ENCODE results near the gene TP63.
A peak's percentile ranks its signal among the peaks of the same experiment; 100 is the strongest.
"Not testable (repeated sequence)": the region's sequence is repeated elsewhere in the genome, so short reads cannot be mapped to it uniquely, and the experiment has no call there.

The TP63 gene

GRCh38 chr3:189664311-189664710 is 33.1 kb downstream of the TP63 start:
- peaks cover 12% of the 10 kb centered on the region; the same call in 1 of the 2 replicates for H3K79me2 ChIP-seq (ENCODE audit: insufficient read depth, low read length)
- H3K9me2 ChIP-seq (ENCODE audit: low read depth, low read length): no peaks in the 10 kb centered on the region
- no peaks in the 10 kb centered on the region for H3F3A ChIP-seq (ENCODE audit: insufficient read depth, low read length)
- H3K27me3 ChIP-seq (ENCODE audit: insufficient read depth, low read length): no peaks in the 10 kb centered on the region
- H3K36me3 ChIP-seq (ENCODE audit: insufficient read depth, low read length): no peaks in the 10 kb centered on the region
- H3K4me3 ChIP-seq (ENCODE audit: low read depth, low read length, poor library complexity, severe bottlenecking): no peak overlapping the region
- H2AFZ ChIP-seq (ENCODE audit: low read length): no peak overlapping the region
- H4K20me1 ChIP-seq (ENCODE audit: insufficient read depth, low read length): no peaks in the 10 kb centered on the region
- H3K9me3 ChIP-seq (ENCODE audit: low read length): no peaks in the 10 kb centered on the region
- no peak overlapping the region for H3K27ac ChIP-seq (ENCODE audit: low read depth, low read length, poor library complexity, severe bottlenecking)
- H3K9ac ChIP-seq (ENCODE audit: low read length): no peak overlapping the region
- no peak overlapping the region for H3K4me2 ChIP-seq (ENCODE audit: low read length)
- no peak for TF ChIP-seq CTCF (IDR thresholded peaks at IDR 0.05; ENCODE audit: low read length)
- TF ChIP-seq EZH2 (IDR thresholded peaks at IDR 0.05; ENCODE audit: borderline replicate concordance, low read length): no peak
- peaks cover 19% of the 10 kb centered on the region for H3K4me1 ChIP-seq (ENCODE audit: insufficient read depth, low read length, severe bottlenecking)

GRCh38 chr3:189672346-189672745 is 41.2 kb downstream of the TP63 start:
- H3K4me1 ChIP-seq (ENCODE audit: insufficient read depth, low read length, severe bottlenecking): peaks cover 26% of the 10 kb centered on the region
- not testable (repeated sequence) for H3K4me3 ChIP-seq (ENCODE audit: low read depth, low read length, poor library complexity, severe bottlenecking); H3K27ac ChIP-seq (ENCODE audit: low read depth, low read length, poor library complexity, severe bottlenecking); H4K20me1 ChIP-seq (ENCODE audit: insufficient read depth, low read length); H3F3A ChIP-seq (ENCODE audit: insufficient read depth, low read length); H3K36me3 ChIP-seq (ENCODE audit: insufficient read depth, low read length); H3K9me2 ChIP-seq (ENCODE audit: low read depth, low read length); H3K4me2 ChIP-seq (ENCODE audit: low read length); H2AFZ ChIP-seq (ENCODE audit: low read length); H3K9ac ChIP-seq (ENCODE audit: low read length); H3K27me3 ChIP-seq (ENCODE audit: insufficient read depth, low read length); H3K79me2 ChIP-seq (ENCODE audit: insufficient read depth, low read length); H3K9me3 ChIP-seq (ENCODE audit: low read length)

- no peaks in the 10 kb centered on the region for H3K9me2 ChIP-seq (ENCODE audit: low read depth, low read length)
- no peak for TF ChIP-seq CTCF (IDR thresholded peaks at IDR 0.05; ENCODE audit: low read length)
- TF ChIP-seq EZH2 (IDR thresholded peaks at IDR 0.05; ENCODE audit: borderline replicate concordance, low read length): no peak
- no peaks in the 10 kb centered on the region for H3K27me3 ChIP-seq (ENCODE audit: insufficient read depth, low read length)
- no peak overlapping the region for H3K4me3 ChIP-seq (ENCODE audit: low read depth, low read length, poor library complexity, severe bottlenecking)
- peaks cover 38% of the 10 kb centered on the region for H3K4me1 ChIP-seq (ENCODE audit: insufficient read depth, low read length, severe bottlenecking)
- no peak overlapping the region for H2AFZ ChIP-seq (ENCODE audit: low read length)
- no peaks in the 10 kb centered on the region for H3K36me3 ChIP-seq (ENCODE audit: insufficient read depth, low read length)
- H3K27ac ChIP-seq (ENCODE audit: low read depth, low read length, poor library complexity, severe bottlenecking): no peak overlapping the region
- H3F3A ChIP-seq (ENCODE audit: insufficient read depth, low read length): no peaks in the 10 kb centered on the region
- no peaks in the 10 kb centered on the region for H4K20me1 ChIP-seq (ENCODE audit: insufficient read depth, low read length)
- no peaks in the 10 kb centered on the region for H3K9me3 ChIP-seq (ENCODE audit: low read length)
- H3K79me2 ChIP-seq (ENCODE audit: insufficient read depth, low read length): no peaks in the 10 kb centered on the region
- H3K4me2 ChIP-seq (ENCODE audit: low read length): peak overlapping the region; percentile 15; the same call in 1 of the 2 replicates
- H3K9ac ChIP-seq (ENCODE audit: low read length): no peak overlapping the region
These were observed 42.3 kb downstream of the TP63 start for GRCh38 chr3:189673535-189673934.

GRCh38 chr3:189674249-189674913 is 43.2 kb downstream of the TP63 start:
- Histone ChIP-seq H3K79me2 (ENCODE audit: insufficient read depth, low read length) (no peaks in the 10 kb centered on the region), H3K27me3 (ENCODE audit: insufficient read depth, low read length) (no peaks in the 10 kb centered on the region), H3K9ac (ENCODE audit: low read length) (no peak overlapping the region), H3F3A (ENCODE audit: insufficient read depth, low read length) (no peaks in the 10 kb centered on the region), H2AFZ (ENCODE audit: low read length) (no peak overlapping the region), H3K9me3 (ENCODE audit: low read length) (no peaks in the 10 kb centered on the region), H3K4me2 (ENCODE audit: low read length) (peak overlapping the region; percentile 15; the same call in 1 of the 2 replicates), H4K20me1 (ENCODE audit: insufficient read depth, low read length) (no peaks in the 10 kb centered on the region), H3K27ac (ENCODE audit: low read depth, low read length, poor library complexity, severe bottlenecking) (peak overlapping the region; percentile 17), H3K36me3 (ENCODE audit: insufficient read depth, low read length) (no peaks in the 10 kb centered on the region), H3K4me3 (ENCODE audit: low read depth, low read length, poor library complexity, severe bottlenecking) (no peak overlapping the region), H3K9me2 (ENCODE audit: low read depth, low read length) (no peaks in the 10 kb centered on the region), H3K4me1 (ENCODE audit: insufficient read depth, low read length, severe bottlenecking) (peaks cover 47% of the 10 kb centered on the region)
- TF ChIP-seq CTCF (IDR thresholded peaks at IDR 0.05; ENCODE audit: low read length) (no peak), EZH2 (IDR thresholded peaks at IDR 0.05; ENCODE audit: borderline replicate concordance, low read length) (no peak)
